ENCODE data around the gene NLRC5.
A peak's percentile ranks its signal among the peaks of the same experiment; 100 is the strongest.

Gene NLRC5

DNA sequence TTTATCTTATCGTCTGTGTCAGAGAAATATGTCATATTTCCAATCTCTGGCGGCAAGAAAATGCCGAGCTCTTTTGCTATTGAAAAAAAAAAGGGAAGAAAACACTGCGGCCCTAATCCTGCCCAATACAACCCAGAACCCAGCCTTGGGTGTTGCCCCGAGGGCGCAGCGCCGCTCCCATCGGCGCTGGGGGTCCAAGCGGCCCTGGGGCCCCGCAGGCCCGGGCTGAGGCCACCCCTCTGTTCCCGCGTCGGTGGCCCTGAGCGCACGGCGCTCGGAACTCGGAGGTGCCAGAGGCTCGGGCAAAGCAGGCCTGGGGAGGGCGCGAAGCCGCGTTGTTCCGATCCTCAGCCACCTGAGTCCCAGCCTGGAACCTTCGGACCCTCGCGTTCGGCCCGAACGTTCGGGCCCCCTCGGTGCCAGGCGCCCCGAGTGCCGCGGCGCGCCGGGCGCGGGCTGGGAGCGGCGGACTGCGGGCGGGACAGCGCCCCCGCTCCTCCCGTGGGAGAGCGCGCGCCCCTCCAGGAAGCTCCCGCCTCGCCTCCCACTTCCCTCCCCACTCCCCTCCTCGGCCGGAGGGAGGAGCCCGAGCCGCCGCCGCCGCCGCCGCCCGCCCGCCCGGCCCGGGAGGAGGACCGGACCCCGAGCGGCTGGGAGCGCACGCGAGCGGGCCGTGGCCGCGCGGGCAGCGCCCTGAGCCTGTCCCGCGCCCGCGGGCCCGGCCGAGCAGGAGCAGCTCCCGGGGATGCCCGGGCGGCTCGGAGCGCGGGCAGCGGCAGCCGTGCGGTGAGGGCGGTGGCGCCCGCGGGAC is 102.8 kb downstream of the NLRC5 start, which contains the start of gene CPNE2:
Gene CPNE2 (plus strand): TSS at position 609 of the 811 bp plus-strand sequence. CDS start 18,160 bp downstream, outside the sequence.
- DNase-seq (ENCODE audit: extremely low spot score): peak; percentile 70
- CTCF ChIA-PET: interaction anchor here (0.5 to 2.3 kb wide), 7 partner anchors 8 to 330 kb away, joined by 3 to 11 read pairs (median 4); no protein-coding TSS in a partner anchor
- POLR2A ChIA-PET: interaction anchor here (0.8 to 2.0 kb wide), 12 partner anchors 7 to 153 kb away, joined by 3 to 6 read pairs (median 4); partner anchors contain the start of gene ARL2BP

GRCh38 chr16:57092786-57093411 is 103.5 kb downstream of the NLRC5 start:
- CTCF ChIA-PET: interaction anchor here (0.6 to 2.3 kb wide), 7 partner anchors 9 to 173 kb away, joined by 3 to 11 read pairs (median 3); no protein-coding TSS in a partner anchor
- TF ChIP-seq L3MBTL2 (conservative IDR thresholded peaks at IDR 0.05): no peak
- no peak for TF ChIP-seq TARDBP (IDR thresholded peaks at IDR 0.05)
- TF ChIP-seq HDGF (IDR thresholded peaks at IDR 0.05; ENCODE audit: borderline replicate concordance): no peak
- no peak for TF ChIP-seq SUZ12 (IDR thresholded peaks at IDR 0.05)
- TF ChIP-seq BHLHE40 (IDR thresholded peaks at IDR 0.05; ENCODE audit: borderline replicate concordance): no peak
- no peak for TF ChIP-seq ARNT (IDR thresholded peaks at IDR 0.05)
- TF ChIP-seq ELF4 (IDR thresholded peaks at IDR 0.05): no peak
- no peak for TF ChIP-seq NFRKB (IDR thresholded peaks at IDR 0.05)
- no peak for TF ChIP-seq SP1 (IDR thresholded peaks at IDR 0.05)
- TF ChIP-seq FOXK2 (IDR thresholded peaks at IDR 0.05): no peak
- no peak for TF ChIP-seq LEF1 (IDR thresholded peaks at IDR 0.05; ENCODE audit: borderline replicate concordance)
- no peak for TF ChIP-seq FOXM1 (IDR thresholded peaks at IDR 0.05; ENCODE audit: borderline replicate concordance)
- no peak for TF ChIP-seq ZNF384 (IDR thresholded peaks at IDR 0.05)
- TF ChIP-seq, protein P1, sequence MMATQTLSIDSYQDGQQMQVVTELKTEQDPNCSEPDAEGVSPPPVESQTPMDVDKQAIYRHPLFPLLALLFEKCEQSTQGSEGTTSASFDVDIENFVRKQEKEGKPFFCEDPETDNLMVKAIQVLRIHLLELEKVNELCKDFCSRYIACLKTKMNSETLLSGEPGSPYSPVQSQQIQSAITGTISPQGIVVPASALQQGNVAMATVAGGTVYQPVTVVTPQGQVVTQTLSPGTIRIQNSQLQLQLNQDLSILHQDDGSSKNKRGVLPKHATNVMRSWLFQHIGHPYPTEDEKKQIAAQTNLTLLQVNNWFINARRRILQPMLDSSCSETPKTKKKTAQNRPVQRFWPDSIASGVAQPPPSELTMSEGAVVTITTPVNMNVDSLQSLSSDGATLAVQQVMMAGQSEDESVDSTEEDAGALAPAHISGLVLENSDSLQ (IDR thresholded peaks at IDR 0.05): no peak
- no peak for TF ChIP-seq CTBP1 (IDR thresholded peaks at IDR 0.05; ENCODE audit: borderline replicate concordance)
- TF ChIP-seq FOXA1 (IDR thresholded peaks at IDR 0.05): no peak
- peak; percentile 72 for DNase-seq (ENCODE audit: extremely low spot score)
- POLR2A ChIA-PET: interaction anchor here (0.8 to 2.0 kb wide), 12 partner anchors 8 to 153 kb away, joined by 3 to 6 read pairs (median 4); partner anchors contain the start of gene ARL2BP

More for the DNA sequence above, 102.8 kb downstream of the NLRC5 start, which contains the start of gene CPNE2:
- TF ChIP-seq NFRKB (IDR thresholded peaks at IDR 0.05) (no peak), BHLHE40 (IDR thresholded peaks at IDR 0.05; ENCODE audit: borderline replicate concordance) (no peak), SP1 (IDR thresholded peaks at IDR 0.05) (no peak), HDGF (IDR thresholded peaks at IDR 0.05; ENCODE audit: borderline replicate concordance) (no peak), ZNF384 (IDR thresholded peaks at IDR 0.05) (no peak), ARNT (IDR thresholded peaks at IDR 0.05) (no peak), SUZ12 (IDR thresholded peaks at IDR 0.05) (no peak), TARDBP (IDR thresholded peaks at IDR 0.05) (no peak), FOXM1 (IDR thresholded peaks at IDR 0.05; ENCODE audit: borderline replicate concordance) (no peak)

DNA sequence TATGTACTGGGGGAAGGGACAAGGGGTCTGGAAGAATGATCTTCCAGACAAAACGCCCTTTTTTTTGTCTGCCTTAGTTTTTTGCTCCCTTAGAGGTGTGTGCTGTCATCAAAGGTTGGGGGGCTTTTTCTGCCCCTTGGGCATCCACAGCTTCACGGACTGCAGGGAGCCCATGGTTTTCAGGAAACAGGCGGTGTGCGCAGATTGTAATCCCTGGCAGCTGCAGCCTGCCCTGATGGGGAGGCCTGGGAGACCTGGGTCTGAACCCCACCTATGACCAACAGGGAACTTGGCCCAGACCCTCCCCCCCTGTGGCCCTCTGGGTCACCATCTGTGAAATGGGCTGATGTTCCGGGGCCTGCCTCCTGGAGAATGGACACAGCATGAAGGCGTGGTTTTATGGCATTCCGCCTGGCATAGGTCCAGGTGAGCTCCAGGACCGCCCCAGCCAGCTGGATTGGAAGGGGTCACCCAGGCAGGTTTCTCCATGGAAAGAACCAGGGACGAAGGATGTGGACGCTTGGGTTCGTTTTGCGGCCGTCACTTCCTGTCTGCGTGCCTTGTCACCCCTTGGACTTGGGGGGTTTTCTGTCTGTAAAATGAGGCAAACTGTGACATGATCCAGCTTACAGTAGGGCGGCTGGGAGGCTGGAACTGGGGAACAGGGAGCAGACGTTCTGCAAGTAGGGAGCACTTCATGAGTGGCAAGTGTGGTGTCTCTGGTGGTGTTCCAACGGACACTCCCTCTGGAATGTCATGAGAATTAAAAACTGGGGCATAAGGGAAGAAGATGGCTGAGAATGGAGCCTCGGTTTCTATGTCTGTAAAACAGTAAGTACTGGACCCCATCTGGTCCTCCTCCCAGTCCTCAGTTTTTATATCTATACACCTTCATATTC is 104.6 kb downstream of the NLRC5 start:
- ChIA-PET POLR2A (interaction anchor here (0.6 to 1.2 kb wide), 2 partner anchors 9 to 1104 kb away, joined by 3 to 4 read pairs; partner anchors contain the start of gene CSNK2A2), CTCF (interaction anchor here (0.6 to 2.3 kb wide), 4 partner anchors 10 to 172 kb away, joined by 3 to 11 read pairs (median 3); no protein-coding TSS in a partner anchor)
- no peak for DNase-seq (ENCODE audit: extremely low spot score)
- TF ChIP-seq, protein P1 (IDR thresholded peaks at IDR 0.05): no peak
- TF ChIP-seq CTBP1 (IDR thresholded peaks at IDR 0.05; ENCODE audit: borderline replicate concordance) (no peak), TARDBP (IDR thresholded peaks at IDR 0.05) (no peak), FOXK2 (IDR thresholded peaks at IDR 0.05) (no peak)

GRCh38 chr16:57094911-57095310 is 105.6 kb downstream of the NLRC5 start:
- ChIA-PET CTCF (no interaction called here), POLR2A (no interaction called here)
- TF ChIP-seq FOXM1 (IDR thresholded peaks at IDR 0.05; ENCODE audit: borderline replicate concordance) (no peak), L3MBTL2 (conservative IDR thresholded peaks at IDR 0.05) (no peak), SUZ12 (IDR thresholded peaks at IDR 0.05) (no peak), FOXK2 (IDR thresholded peaks at IDR 0.05) (no peak), LEF1 (IDR thresholded peaks at IDR 0.05; ENCODE audit: borderline replicate concordance) (no peak), BHLHE40 (IDR thresholded peaks at IDR 0.05; ENCODE audit: borderline replicate concordance) (no peak), ARNT (IDR thresholded peaks at IDR 0.05) (no peak), CTBP1 (IDR thresholded peaks at IDR 0.05; ENCODE audit: borderline replicate concordance) (no peak), TARDBP (IDR thresholded peaks at IDR 0.05) (no peak), FOXA1 (IDR thresholded peaks at IDR 0.05) (no peak)
- DNase-seq (ENCODE audit: extremely low spot score): no peak

DNA sequence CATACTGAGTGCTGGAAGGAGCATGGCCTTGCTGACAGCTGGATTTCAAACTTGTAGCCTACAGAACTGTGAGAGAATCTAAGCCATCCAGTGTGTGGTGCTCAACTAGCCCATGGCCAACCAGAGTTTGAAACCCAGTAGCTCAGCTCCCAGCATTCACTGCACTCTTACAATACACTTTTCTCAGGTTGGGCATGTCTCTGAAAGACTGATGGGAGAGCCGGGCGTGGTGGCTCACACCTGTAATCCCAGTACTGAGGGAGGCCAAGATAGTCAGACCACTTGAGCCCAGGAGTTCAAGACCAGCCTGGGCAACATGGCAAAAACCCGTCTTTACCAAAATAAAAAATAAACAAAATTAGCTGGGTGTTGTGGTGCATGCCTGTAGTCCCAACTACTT is 106.8 kb downstream of the NLRC5 start:
- TF ChIP-seq LEF1 (IDR thresholded peaks at IDR 0.05; ENCODE audit: borderline replicate concordance) (no peak), BHLHE40 (IDR thresholded peaks at IDR 0.05; ENCODE audit: borderline replicate concordance) (no peak)
- ChIA-PET CTCF (no interaction called here), POLR2A (no interaction called here)
- no peak for DNase-seq (ENCODE audit: extremely low spot score)

DNA sequence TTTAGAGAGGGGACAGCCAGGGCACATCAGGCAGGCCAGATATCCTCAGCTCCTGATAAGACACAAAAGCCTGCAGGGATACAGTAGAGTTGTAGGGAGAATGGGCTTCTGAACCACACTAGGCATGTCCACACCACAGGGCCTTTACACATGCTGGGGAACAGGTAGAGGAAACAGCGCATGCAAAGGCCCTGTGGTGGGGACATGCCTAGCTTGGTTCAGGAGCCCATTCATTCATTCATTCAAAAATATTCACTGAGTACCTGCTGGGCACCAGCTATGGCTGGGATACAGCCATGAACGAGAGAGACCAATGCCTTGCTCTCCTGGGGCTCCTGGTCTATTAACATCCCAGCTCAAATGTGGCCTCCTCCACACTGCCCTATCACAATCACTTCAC is 107.4 kb downstream of the NLRC5 start:
- ChIA-PET POLR2A (no interaction called here), CTCF (no interaction called here)
- TF ChIP-seq L3MBTL2 (conservative IDR thresholded peaks at IDR 0.05): no peak
- TF ChIP-seq SUZ12 (IDR thresholded peaks at IDR 0.05): no peak
- TF ChIP-seq FOXK2 (IDR thresholded peaks at IDR 0.05): no peak
- TF ChIP-seq BHLHE40 (IDR thresholded peaks at IDR 0.05; ENCODE audit: borderline replicate concordance): no peak
- TF ChIP-seq LEF1 (IDR thresholded peaks at IDR 0.05; ENCODE audit: borderline replicate concordance): no peak
- no peak for TF ChIP-seq HDGF (IDR thresholded peaks at IDR 0.05; ENCODE audit: borderline replicate concordance)
- TF ChIP-seq FOXA1 (IDR thresholded peaks at IDR 0.05): no peak
- no peak for TF ChIP-seq ZNF384 (IDR thresholded peaks at IDR 0.05)
- no peak for DNase-seq (ENCODE audit: extremely low spot score)
